Endothelial cell of umbilical vein (primary cell): ENCODE results near the gene U2AF1.
"Not testable (repeated sequence)": the region's sequence is repeated elsewhere in the genome, so short reads cannot be mapped to it uniquely, and the experiment has no call there.

Experiments used
- CTCF ChIP-seq, 2 donors: IDR thresholded peaks; 1 replicate in 1 of 2; 2 replicates in 1 of 2; pipeline ENCODE4 v1.5.1; 2011; ENCODE audit warnings: low read length in 2 of 2, mild to moderate bottlenecking in 2 of 2, moderate library complexity in 2 of 2, control low read depth in 1 of 2, inconsistent platforms in 1 of 2, low read depth in 1 of 2; ENCODE audit not compliant: insufficient read depth in 1 of 2; ENCODE audit errors: extremely low read depth in 1 of 2
- EZH2 ChIP-seq: IDR thresholded peaks from 2 replicates; pipeline ENCODE4 v1.6.1; 2012; ENCODE audit warnings: borderline replicate concordance, low read depth, mild to moderate bottlenecking, moderate library complexity, low read length, inconsistent platforms; ENCODE audit not compliant: severe bottlenecking

GRCh38 chr21:43130094-43130493 is 22.7 kb upstream of the U2AF1 start:
- TF ChIP-seq CTCF (IDR thresholded peaks at IDR 0.05; ENCODE audit: extremely low read depth in 1 of 2, insufficient read depth in 1 of 2, low read depth in 1 of 2, low read length in 2 of 2); EZH2: not testable (repeated sequence)
